ENCODE measurements around the gene CHIT1.

GRCh38 chr1:203272633-203273205, 43.2 kb upstream of the CHIT1 start:
- no peak for TF ChIP-seq CTCF (IDR thresholded peaks at IDR 0.05 in 8 of 11, conservative IDR thresholded peaks at IDR 0.05 in 3 of 11)
- TF ChIP-seq POLR2AphosphoS5 (IDR thresholded peaks at IDR 0.05) = no peak
- TF ChIP-seq POLR2A (IDR thresholded peaks at IDR 0.05) = no peak
